BE2C (cell line): ENCODE results near the gene SLC7A6.
A peak's percentile ranks its signal among the peaks of the same experiment; 100 is the strongest.

Experiments
- DNase-seq: peaks from one replicate; pipeline ENCODE4 v3.0.0-alpha.2; 2020
- H3K27me3 ChIP-seq: fragments of 250-450 bp; sonication (Bioruptor Pico); 2 replicates; pipeline ENCODE4 v1.5.1; 2020; ENCODE audit warnings: mild to moderate bottlenecking
- H3K36me3 ChIP-seq: fragments of 250-450 bp; sonication (Bioruptor Pico); 2 replicates; pipeline ENCODE4 v1.5.1; 2020; ENCODE audit warnings: mild to moderate bottlenecking
- H3K4me1 ChIP-seq: fragments of 250-450 bp; sonication (Bioruptor Pico); 2 replicates; pipeline ENCODE4 v1.5.1; 2020
- H3K4me3 ChIP-seq: 2 replicates; pipeline ENCODE4 v1.5.1; 2011; ENCODE audit warnings: low read depth, low read length
- H3K9me3 ChIP-seq: fragments of 250-450 bp; sonication (Bioruptor Pico); 2 replicates; pipeline ENCODE4 v1.5.1; 2020
- CTCF ChIP-seq: IDR thresholded peaks from 2 replicates; pipeline ENCODE4 v1.5.1; 2012; ENCODE audit warnings: mild to moderate bottlenecking, low read depth, low read length

SLC7A6 gene

GRCh38 chr16:68313116-68313515 is 48.8 kb downstream of the SLC7A6 start:
- no peak for TF ChIP-seq CTCF
- Histone ChIP-seq H3K4me3 (no peak overlapping the region), H3K9me3 (no peaks in the 10 kb centered on the region), H3K4me1 (peaks cover 3% of the 10 kb centered on the region; the same call in 1 of the 2 replicates), H3K27me3 (no peaks in the 10 kb centered on the region), H3K36me3 (peaks cover 26% of the 10 kb centered on the region)
- no peak for DNase-seq

GRCh38 chr16:68319185-68319908 is 55.0 kb downstream of the SLC7A6 start:
- peaks cover 42% of the 10 kb centered on the region for H3K36me3 ChIP-seq
- no peak for DNase-seq
- no peak overlapping the region for H3K4me3 ChIP-seq
- no peaks in the 10 kb centered on the region for H3K9me3 ChIP-seq
- no peaks in the 10 kb centered on the region for H3K4me1 ChIP-seq
- no peaks in the 10 kb centered on the region for H3K27me3 ChIP-seq
- TF ChIP-seq CTCF, result no peak

GRCh38 chr16:68324336-68324735 is 60.0 kb downstream of the SLC7A6 start:
- Histone ChIP-seq H3K4me3 (no peak overlapping the region), H3K9me3 (no peaks in the 10 kb centered on the region), H3K36me3 (peaks cover 23% of the 10 kb centered on the region), H3K27me3 (no peaks in the 10 kb centered on the region), H3K4me1 (no peaks in the 10 kb centered on the region)
- DNase-seq, result no peak
- TF ChIP-seq CTCF, result no peak

- H3K4me3 ChIP-seq, result no peak overlapping the region
- no peaks in the 10 kb centered on the region for H3K9me3 ChIP-seq
- TF ChIP-seq CTCF, result no peak
- H3K4me1 ChIP-seq, result no peaks in the 10 kb centered on the region
- no peak for DNase-seq
- H3K27me3 ChIP-seq, result no peaks in the 10 kb centered on the region
- peaks cover 20% of the 10 kb centered on the region for H3K36me3 ChIP-seq
Observed at GRCh38 chr16:68324780-68325357, 60.5 kb downstream of the SLC7A6 start.

GRCh38 chr16:68328151-68328859 is 64.0 kb downstream of the SLC7A6 start:
- no peaks in the 10 kb centered on the region for H3K9me3 ChIP-seq
- H3K36me3 ChIP-seq, result peaks cover 16% of the 10 kb centered on the region
- peaks cover 6% of the 10 kb centered on the region for H3K4me1 ChIP-seq
- no peak overlapping the region for H3K4me3 ChIP-seq
- TF ChIP-seq CTCF, result peak; percentile 97
- H3K27me3 ChIP-seq, result no peaks in the 10 kb centered on the region
- DNase-seq, result peak; percentile 82
